Sciatic nerve (tissue), 2 donors: ENCODE data around the gene CKAP5. TPM values are rescaled to one million over a fixed set of nuclear protein-coding genes. Genes with fewer than 3 reads are reported as not detected.
A peak's percentile ranks its signal among the peaks of the same experiment; 100 is the strongest.
"Not testable (repeated sequence)": the region's sequence is repeated elsewhere in the genome, so short reads cannot be mapped to it uniquely, and the experiment has no call there.

ENCODE experiments used
- ATAC-seq: fragments of 200-7000 bp; cut with Tn5 transposase; one replicate; pipeline ENCODE4 v1.9.1; 2020; ENCODE audit warnings: mild to moderate bottlenecking, moderate library complexity
- DNase-seq: peaks from one replicate; pipeline ENCODE4 v3.0.0-alpha.2; 2020; ENCODE audit warnings: low spot score
- intact Hi-C: fragments of 100-400 bp; cut with DNase I; formaldehyde crosslinking; loops from one replicate; pipeline ENCODE4 v1.14.2; 2022
- total RNA-seq: library from RNA; stranded (reverse); fragmentation: NEBNext Ultra II Directional; extraction: Animal tissue kit (Norgen Biotek cat#: 25700); gene quantifications from one replicate; pipeline ENCODE4 v1.2.1, GENCODE V29; 2021
- donor health status: DM: no; HTN: no; CAD: no.
- donor health status: DM: no; HTN: no; CAD: no.

Gene CKAP5
- total RNA-seq, 1 donor from 2014 or later, result 80.5 TPM

GRCh38 chr11:46801694-46802470, 44.2 kb downstream of the CKAP5 start:
- no peak for ATAC-seq
- intact Hi-C loops, result no loop called here
- no peak for DNase-seq

- no peak for ATAC-seq
Measured at GRCh38 chr11:46800177-46800576, 45.9 kb downstream of the CKAP5 start.

GRCh38 chr11:46799725-46800124, 46.4 kb downstream of the CKAP5 start:
- intact Hi-C loops, DNase-seq, ATAC-seq: not testable (repeated sequence)

More at GRCh38 chr11:46800177-46800576, 45.9 kb downstream of the CKAP5 start:
- DNase-seq, result no peak
- intact Hi-C loops, result no loop called here

GRCh38 chr11:46778416-46778815, 67.7 kb downstream of the CKAP5 start:
- intact Hi-C loops, result no loop called here
- no peak for DNase-seq
- ATAC-seq, result no peak

- DNase-seq (no peak), ATAC-seq (no peak)
- intact Hi-C loops, result no loop called here
Measured at GRCh38 chr11:46776878-46777277, 69.2 kb downstream of the CKAP5 start.

- no peak for ATAC-seq
- intact Hi-C loops, result no loop called here
- no peak for DNase-seq
Measured at GRCh38 chr11:46769636-46770221, 76.4 kb downstream of the CKAP5 start.

GRCh38 chr11:46766656-46767055, 79.4 kb downstream of the CKAP5 start:
- DNase-seq (no peak), ATAC-seq (no peak)
- intact Hi-C loops, result no loop called here

- intact Hi-C loops, result no loop called here
- DNase-seq (no peak), ATAC-seq (no peak)
Measured at GRCh38 chr11:46762248-46762647, 83.8 kb downstream of the CKAP5 start.

- no peak for DNase-seq
- ATAC-seq, result no peak
- intact Hi-C loops, result no loop called here
Measured at GRCh38 chr11:46761807-46762206, 84.3 kb downstream of the CKAP5 start.

GRCh38 chr11:46760429-46761128, 85.5 kb downstream of the CKAP5 start:
- intact Hi-C loops, result no loop called here
- DNase-seq (no peak), ATAC-seq (no peak)

GRCh38 chr11:46759196-46759595, 86.9 kb downstream of the CKAP5 start:
- intact Hi-C loops, result no loop called here
- DNase-seq (no peak), ATAC-seq (no peak)

GRCh38 chr11:46755962-46756361, 90.1 kb downstream of the CKAP5 start:
- no peak for DNase-seq

GRCh38 chr11:46747150-46747549, 98.9 kb downstream of the CKAP5 start:
- ATAC-seq (no peak), DNase-seq (no peak)
- intact Hi-C loops, result no loop called here

More at GRCh38 chr11:46755962-46756361, 90.1 kb downstream of the CKAP5 start:
- intact Hi-C loops, result no loop called here
- ATAC-seq, result no peak

GRCh38 chr11:46745995-46746394, 100.1 kb downstream of the CKAP5 start:
- intact Hi-C loops, result no loop called here
- no peak for DNase-seq
- ATAC-seq, result no peak

GRCh38 chr11:46745328-46745727, 100.8 kb downstream of the CKAP5 start:
- intact Hi-C loops, result no loop called here
- no peak for DNase-seq
- no peak for ATAC-seq

GRCh38 chr11:46743693-46744339, 102.3 kb downstream of the CKAP5 start:
- DNase-seq (no peak), ATAC-seq (no peak)
- intact Hi-C loops, result no loop called here

GRCh38 chr11:46743043-46743442, 103.0 kb downstream of the CKAP5 start:
- ATAC-seq, result no peak
- DNase-seq, result no peak
- intact Hi-C loops, result no loop called here

- no peak for DNase-seq
Measured at GRCh38 chr11:46741600-46742484, 104.2 kb downstream of the CKAP5 start.

GRCh38 chr11:46738887-46739286, 107.2 kb downstream of the CKAP5 start:
- intact Hi-C loops, result no loop called here
- no peak for ATAC-seq
- no peak for DNase-seq

More at GRCh38 chr11:46741600-46742484, 104.2 kb downstream of the CKAP5 start:
- intact Hi-C loops, result no loop called here
- ATAC-seq, result peak; percentile 78
